PC-9 (cell line): Measurements from ENCODE around the gene MS4A10. TPM values are rescaled to one million over a fixed set of nuclear protein-coding genes. Genes with fewer than 3 reads are reported as not detected.

Experiments
- BruUV-seq: library from RNA; stranded (reverse); fragments of 400-500 nt; replicated peaks from 2 replicates; lab custom pipeline; 2021; lab: Mats Ljungman, UMichigan
- CTCF ChIA-PET: fragments of 300-600 bp; sonication (Branson Sonifier 250); formaldehyde crosslinking; loops from one replicate; lab custom pipeline; 2022; ENCODE audit warnings: antibody characterized with exemption; lab: Charles Lee
- POLR2A ChIA-PET: fragments of 300-600 bp; sonication (Branson Sonifier 250); formaldehyde crosslinking; loops from one replicate; lab custom pipeline; 2022; ENCODE audit warnings: antibody characterized with exemption; ENCODE audit not compliant: unreplicated experiment; lab: Charles Lee
- DNase-seq, 2 experiments: peaks; one replicate each; pipeline versions ENCODE4 v3.0.0 to v3.0.0-alpha.2; 2015 to 2022; ENCODE audit warnings: mixed read lengths in 1 of 2
- H2AFZ ChIP-seq: fragments of 200-600 bp; sonication (generic); 2 replicates; pipeline ENCODE4 v1.8.1; 2017; ENCODE audit warnings: antibody characterized with exemption
- H3F3A ChIP-seq: fragments of 200-600 bp; sonication (generic); 2 replicates; pipeline ENCODE4 v1.8.1; 2017; ENCODE audit warnings: antibody characterized with exemption, mild to moderate bottlenecking, low read depth; ENCODE audit not compliant: insufficient read depth
- H3K27ac ChIP-seq: fragments of 200-600 bp; sonication (generic); 2 replicates; pipeline ENCODE4 v1.6.1; 2016; ENCODE audit warnings: mixed run types
- H3K27me3 ChIP-seq: fragments of 200-600 bp; sonication (generic); 2 replicates; pipeline ENCODE4 v1.6.1; 2016; ENCODE audit warnings: low read depth, mixed run types; ENCODE audit not compliant: insufficient read depth
- H3K36me3 ChIP-seq: fragments of 200-600 bp; sonication (generic); 2 replicates; pipeline ENCODE4 v1.6.1; 2016; ENCODE audit warnings: low read depth, mixed run types
- H3K4me1 ChIP-seq: fragments of 200-600 bp; sonication (generic); replicated peaks from 2 replicates; pipeline ENCODE4 v1.6.1; 2016; ENCODE audit warnings: mixed run types; ENCODE audit not compliant: insufficient read depth
- H3K4me2 ChIP-seq: fragments of 200-600 bp; sonication (generic); 2 replicates; pipeline ENCODE4 v1.6.1; 2017; ENCODE audit warnings: mixed run types
- H3K4me3 ChIP-seq: fragments of 200-600 bp; sonication (generic); 2 replicates; pipeline ENCODE4 v1.6.1; 2016; ENCODE audit warnings: mixed run types
- H3K79me2 ChIP-seq: fragments of 200-600 bp; sonication (generic); 2 replicates; pipeline ENCODE4 v1.6.1; 2017; ENCODE audit warnings: low read depth, mixed run types
- H3K9me2 ChIP-seq: fragments of 200-600 bp; sonication (generic); 2 replicates; pipeline ENCODE4 v1.8.1; 2017; ENCODE audit warnings: mild to moderate bottlenecking; ENCODE audit not compliant: insufficient read depth
- H3K9me3 ChIP-seq: fragments of 200-600 bp; sonication (generic); 2 replicates; pipeline ENCODE4 v1.8.1; 2016; ENCODE audit warnings: low read depth; ENCODE audit not compliant: insufficient read depth
- H4K20me1 ChIP-seq: fragments of 200-600 bp; sonication (generic); 2 replicates; pipeline ENCODE4 v1.8.1; 2017; ENCODE audit not compliant: insufficient read depth
- EZH2 ChIP-seq: fragments of 200-600 bp; sonication (generic); IDR thresholded peaks from 2 replicates; pipeline ENCODE4 v1.8.0; 2017; ENCODE audit warnings: antibody characterized with exemption, low read depth
- intact Hi-C: fragments of 100-400 bp; cut with micrococcal nuclease; formaldehyde crosslinking; loops from one replicate; pipeline ENCODE4 v1.10.0; 2022; ENCODE audit not compliant: unreplicated experiment
- total RNA-seq: library from RNA; stranded (reverse); gene quantifications from 2 replicates; pipeline ENCODE4 v1.2.3, GENCODE V29; 2021
- TF ChIP-seq, protein P1 (sequence below): fragments of 200-600 bp; sonication (generic); conservative IDR thresholded peaks from 2 replicates; pipeline ENCODE4 v1.6.1; 2017; ENCODE audit warnings: mixed run types, antibody characterized with exemption, mild to moderate bottlenecking, moderate library complexity

Gene MS4A10
- total RNA-seq, 1 experiment from 2014 or later = not detected

DNA sequence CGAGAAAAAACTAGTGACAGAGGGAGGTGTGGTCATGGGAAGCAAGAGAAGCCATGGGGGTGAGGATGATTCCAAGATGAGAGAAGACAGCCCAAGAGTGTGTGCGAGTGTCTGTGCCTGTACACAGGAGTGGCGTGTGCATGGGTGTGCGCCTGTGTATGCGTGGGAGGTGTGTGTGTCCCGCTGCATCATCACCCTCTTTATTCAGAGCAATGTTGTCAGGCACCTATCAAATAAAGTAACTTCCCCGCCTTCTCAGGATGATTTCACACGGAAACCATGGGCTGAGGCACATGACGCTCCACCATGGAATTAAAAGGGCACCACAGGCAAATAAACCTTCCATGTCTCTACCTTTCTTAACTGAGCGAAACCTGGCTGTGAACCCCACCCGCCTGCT, 24.6 kb downstream of the MS4A10 start:
- Histone ChIP-seq H3K4me1 (no peaks in the 10 kb centered on the region), H3K79me2 (no peaks in the 10 kb centered on the region), H3K4me3 (no peak overlapping the region), H3K9me2 (no peaks in the 10 kb centered on the region), H3K27me3 (peaks cover 66% of the 10 kb centered on the region), H3K4me2 (no peak overlapping the region), H3F3A (no peaks in the 10 kb centered on the region), H2AFZ (no peak overlapping the region), H4K20me1 (no peaks in the 10 kb centered on the region; the same call in 1 of the 2 replicates), H3K36me3 (no peaks in the 10 kb centered on the region), H3K27ac (no peak overlapping the region), H3K9me3 (no peaks in the 10 kb centered on the region)
- intact Hi-C loops = no loop called here
- TF ChIP-seq, protein P1, sequence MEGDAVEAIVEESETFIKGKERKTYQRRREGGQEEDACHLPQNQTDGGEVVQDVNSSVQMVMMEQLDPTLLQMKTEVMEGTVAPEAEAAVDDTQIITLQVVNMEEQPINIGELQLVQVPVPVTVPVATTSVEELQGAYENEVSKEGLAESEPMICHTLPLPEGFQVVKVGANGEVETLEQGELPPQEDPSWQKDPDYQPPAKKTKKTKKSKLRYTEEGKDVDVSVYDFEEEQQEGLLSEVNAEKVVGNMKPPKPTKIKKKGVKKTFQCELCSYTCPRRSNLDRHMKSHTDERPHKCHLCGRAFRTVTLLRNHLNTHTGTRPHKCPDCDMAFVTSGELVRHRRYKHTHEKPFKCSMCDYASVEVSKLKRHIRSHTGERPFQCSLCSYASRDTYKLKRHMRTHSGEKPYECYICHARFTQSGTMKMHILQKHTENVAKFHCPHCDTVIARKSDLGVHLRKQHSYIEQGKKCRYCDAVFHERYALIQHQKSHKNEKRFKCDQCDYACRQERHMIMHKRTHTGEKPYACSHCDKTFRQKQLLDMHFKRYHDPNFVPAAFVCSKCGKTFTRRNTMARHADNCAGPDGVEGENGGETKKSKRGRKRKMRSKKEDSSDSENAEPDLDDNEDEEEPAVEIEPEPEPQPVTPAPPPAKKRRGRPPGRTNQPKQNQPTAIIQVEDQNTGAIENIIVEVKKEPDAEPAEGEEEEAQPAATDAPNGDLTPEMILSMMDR = no peak
- no TSS peak for BruUV-seq
- CTCF ChIA-PET = no interaction called here
- DNase-seq = no peak
- POLR2A ChIA-PET = no interaction called here

DNA sequence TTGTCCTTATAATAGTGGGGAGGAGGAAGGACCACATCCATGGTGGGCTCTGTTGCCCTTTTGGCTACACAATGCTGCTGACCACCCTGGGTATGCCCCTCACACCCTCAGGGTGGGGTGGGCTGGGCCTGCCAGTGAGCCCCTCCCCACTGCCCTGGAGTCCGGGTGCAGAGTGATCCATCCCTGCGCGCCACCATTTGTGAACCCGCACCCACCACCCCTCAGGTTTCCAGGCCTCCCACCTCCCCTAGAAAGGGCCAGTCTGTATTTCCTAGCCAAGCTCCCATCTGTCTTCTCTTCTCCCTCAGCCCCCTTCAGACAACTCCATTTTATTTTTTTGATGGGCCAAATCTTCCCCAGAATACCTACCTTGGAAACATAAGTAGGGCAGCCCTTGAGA, 25.0 kb downstream of the MS4A10 start:
- BruUV-seq = no TSS peak
- H2AFZ ChIP-seq = no peak overlapping the region
- POLR2A ChIA-PET = no interaction called here

DNA sequence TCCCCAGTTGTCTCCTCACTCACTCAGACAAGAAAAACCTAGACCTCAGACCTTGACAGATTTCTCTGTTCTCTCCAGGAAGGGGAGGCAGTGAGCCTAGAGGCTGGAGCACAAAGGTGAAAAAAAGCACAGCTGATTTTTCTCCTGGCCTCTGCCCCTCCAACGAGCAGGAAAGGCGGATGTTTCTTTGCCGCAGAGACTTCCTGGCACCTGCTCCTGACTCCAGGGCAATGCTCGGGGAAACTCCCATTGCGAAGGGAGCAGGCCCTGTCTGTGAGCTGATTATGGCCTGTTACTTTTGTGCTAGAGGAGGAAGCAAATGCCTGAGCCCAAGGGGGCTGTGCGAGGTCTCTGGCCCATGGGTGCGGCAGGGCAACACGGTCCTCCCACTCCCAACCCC, 25.4 kb downstream of the MS4A10 start:
- no TSS peak for BruUV-seq
- H3K27ac ChIP-seq = no peak overlapping the region

More for the DNA sequence above, 25.0 kb downstream of the MS4A10 start:
- Histone ChIP-seq H3K36me3 (no peaks in the 10 kb centered on the region), H3K4me1 (no peaks in the 10 kb centered on the region), H3K27ac (no peak overlapping the region), H3K9me2 (no peaks in the 10 kb centered on the region), H3K9me3 (no peaks in the 10 kb centered on the region), H3K4me3 (no peak overlapping the region), H3K27me3 (peaks cover 63% of the 10 kb centered on the region), H3K4me2 (no peak overlapping the region), H3F3A (no peaks in the 10 kb centered on the region), H4K20me1 (no peaks in the 10 kb centered on the region; the same call in 1 of the 2 replicates), H3K79me2 (no peaks in the 10 kb centered on the region)
- TF ChIP-seq, protein P1 = no peak
- TF ChIP-seq EZH2 = no peak
- intact Hi-C loops = no loop called here
- CTCF ChIA-PET = no interaction called here
- DNase-seq = no peak

More for the DNA sequence above, 25.4 kb downstream of the MS4A10 start:
- Histone ChIP-seq H3K36me3 (no peaks in the 10 kb centered on the region), H3K4me1 (no peaks in the 10 kb centered on the region), H3F3A (no peaks in the 10 kb centered on the region), H3K9me3 (no peaks in the 10 kb centered on the region), H3K4me3 (no peak overlapping the region), H3K4me2 (no peak overlapping the region), H3K27me3 (peaks cover 59% of the 10 kb centered on the region), H3K9me2 (no peaks in the 10 kb centered on the region), H4K20me1 (no peaks in the 10 kb centered on the region; the same call in 1 of the 2 replicates), H2AFZ (no peak overlapping the region), H3K79me2 (no peaks in the 10 kb centered on the region)
- no peak for TF ChIP-seq EZH2
- TF ChIP-seq, protein P1 = no peak
- ChIA-PET POLR2A (no interaction called here), CTCF (no interaction called here)
- intact Hi-C loops = no loop called here
- no peak for DNase-seq
